Right lobe of liver (tissue), 4 donors: ENCODE results near the gene SGCD.

Source experiments
- POLR2A ChIP-seq: fragments of 450-650 bp; IDR thresholded peaks from one replicate; pipeline ENCODE4 v1.6.1; 2017; ENCODE audit warnings: antibody characterized with exemption, mild to moderate bottlenecking
- TF ChIP-seq, protein P1 (sequence below), 4 donors: fragments of 200-600 bp in 3 of 4; fragments of 450-650 bp in 1 of 4; IDR thresholded peaks; one replicate each; pipeline versions ENCODE4 v1.5.1 to v1.8.0; 2016 to 2022; ENCODE audit warnings: antibody characterized with exemption in 4 of 4, mild to moderate bottlenecking in 2 of 4
- donor health status: DM: no; HTN: no; CAD: no.
- donor health status: DM: no; HTN: no; CAD: no.
- donor health status: DM: no; HTN: yes; CAD: no.

GRCh38 chr5:156532921-156533320, 206.0 kb downstream of the SGCD start:
- TF ChIP-seq POLR2A: no peak
- TF ChIP-seq, protein P1, sequence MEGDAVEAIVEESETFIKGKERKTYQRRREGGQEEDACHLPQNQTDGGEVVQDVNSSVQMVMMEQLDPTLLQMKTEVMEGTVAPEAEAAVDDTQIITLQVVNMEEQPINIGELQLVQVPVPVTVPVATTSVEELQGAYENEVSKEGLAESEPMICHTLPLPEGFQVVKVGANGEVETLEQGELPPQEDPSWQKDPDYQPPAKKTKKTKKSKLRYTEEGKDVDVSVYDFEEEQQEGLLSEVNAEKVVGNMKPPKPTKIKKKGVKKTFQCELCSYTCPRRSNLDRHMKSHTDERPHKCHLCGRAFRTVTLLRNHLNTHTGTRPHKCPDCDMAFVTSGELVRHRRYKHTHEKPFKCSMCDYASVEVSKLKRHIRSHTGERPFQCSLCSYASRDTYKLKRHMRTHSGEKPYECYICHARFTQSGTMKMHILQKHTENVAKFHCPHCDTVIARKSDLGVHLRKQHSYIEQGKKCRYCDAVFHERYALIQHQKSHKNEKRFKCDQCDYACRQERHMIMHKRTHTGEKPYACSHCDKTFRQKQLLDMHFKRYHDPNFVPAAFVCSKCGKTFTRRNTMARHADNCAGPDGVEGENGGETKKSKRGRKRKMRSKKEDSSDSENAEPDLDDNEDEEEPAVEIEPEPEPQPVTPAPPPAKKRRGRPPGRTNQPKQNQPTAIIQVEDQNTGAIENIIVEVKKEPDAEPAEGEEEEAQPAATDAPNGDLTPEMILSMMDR (IDR thresholded peaks at IDR 0.05): no peak
